OCI-LY7 (cell line): Measurements from ENCODE around the gene C19orf73.

Source experiments
- CTCF ChIP-seq: fragments of 200-600 bp; sonication (generic); conservative IDR thresholded peaks from 2 replicates; pipeline ENCODE4 v1.5.1; 2014; ENCODE audit warnings: mild to moderate bottlenecking, antibody characterized with exemption, low read length, moderate library complexity, mixed read lengths
- EZH2phosphoT487 ChIP-seq: fragments of 200-600 bp; sonication (generic); IDR thresholded peaks from 2 replicates; pipeline ENCODE4 v1.6.1; 2018; ENCODE audit warnings: low read depth, borderline replicate concordance, mild to moderate bottlenecking, mixed run types, antibody characterized with exemption, low read length, moderate library complexity, mixed read lengths

DNA sequence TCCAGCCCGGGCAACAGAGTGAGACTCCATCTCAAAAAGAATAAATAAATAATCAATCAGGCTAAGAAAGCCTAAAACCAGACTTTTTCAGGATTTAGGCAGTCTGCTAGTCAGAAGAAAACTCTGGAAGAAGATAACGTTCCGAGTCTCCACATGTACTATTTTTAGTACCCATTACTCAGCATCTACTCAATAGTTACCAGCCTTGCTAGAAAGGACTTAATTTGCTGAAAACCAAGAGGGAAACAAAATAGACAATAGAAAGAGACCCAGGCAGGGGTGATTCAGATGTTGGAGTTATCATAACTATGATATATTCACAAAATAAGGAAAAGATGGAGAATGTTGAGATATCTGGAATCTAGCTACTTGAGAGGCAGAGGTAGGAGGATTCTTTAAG, 8.4 kb downstream of the C19orf73 start:
- TF ChIP-seq CTCF (no peak), EZH2phosphoT487 (no peak)
